AG04449 (cell line): ENCODE measurements around the gene ACP3.

Source experiments
- CTCF ChIA-PET: fragments of 350-600 bp; formaldehyde crosslinking; extraction: SDS; loops from one replicate; lab custom pipeline; 2021; ENCODE audit warnings: antibody characterized with exemption; lab: Yijun Ruan, JAX
- POLR2A ChIA-PET: fragments of 400-600, 350-600 bp; formaldehyde crosslinking; extraction: SDS; loops from one replicate; lab custom pipeline; 2020; ENCODE audit warnings: antibody characterized with exemption, inconsistent platforms; lab: Yijun Ruan, JAX
- DNase-seq: peaks from one replicate; pipeline ENCODE4 v3.0.0-alpha.2; 2010; ENCODE audit warnings: low read depth, low spot score
- H3K4me3 ChIP-seq: 2 replicates; pipeline ENCODE4 v1.5.1; 2011; ENCODE audit warnings: low read depth, mild to moderate bottlenecking, control low read depth, low read length
- TF ChIP-seq, protein P1 (sequence below): IDR thresholded peaks from one replicate; pipeline ENCODE4 v1.5.1; 2011; ENCODE audit warnings: mild to moderate bottlenecking, moderate library complexity, low read length, control low read depth, inconsistent platforms; ENCODE audit not compliant: insufficient read depth; ENCODE audit errors: missing control alignments

The ACP3 gene

DNA sequence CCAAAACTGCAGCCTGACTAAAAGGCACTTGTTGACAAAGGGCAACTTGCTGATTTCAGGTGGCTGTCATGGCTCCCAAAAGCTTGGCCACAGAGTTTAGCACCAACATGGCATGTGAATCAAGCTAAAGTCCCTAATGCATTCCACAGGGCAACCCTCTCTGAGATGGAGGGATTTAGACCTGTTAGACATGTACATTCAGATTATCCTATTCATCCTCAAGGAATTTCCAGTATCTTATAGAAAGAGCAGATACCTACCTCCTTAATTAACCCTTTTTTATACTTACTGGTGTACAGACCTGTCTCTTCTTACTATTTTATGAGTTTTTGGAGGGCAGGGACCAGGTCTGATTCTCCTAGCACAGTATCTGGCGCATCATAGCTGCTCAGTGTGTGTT is 31.3 kb downstream of the ACP3 start:
- CTCF ChIA-PET, result interaction anchor here (0.9 to 8.5 kb wide), 6 partner anchors 7 to 293 kb away, joined by 3 to 171 read pairs (median 6); no protein-coding TSS in a partner anchor
- POLR2A ChIA-PET, result no interaction called here
- TF ChIP-seq, protein P1, sequence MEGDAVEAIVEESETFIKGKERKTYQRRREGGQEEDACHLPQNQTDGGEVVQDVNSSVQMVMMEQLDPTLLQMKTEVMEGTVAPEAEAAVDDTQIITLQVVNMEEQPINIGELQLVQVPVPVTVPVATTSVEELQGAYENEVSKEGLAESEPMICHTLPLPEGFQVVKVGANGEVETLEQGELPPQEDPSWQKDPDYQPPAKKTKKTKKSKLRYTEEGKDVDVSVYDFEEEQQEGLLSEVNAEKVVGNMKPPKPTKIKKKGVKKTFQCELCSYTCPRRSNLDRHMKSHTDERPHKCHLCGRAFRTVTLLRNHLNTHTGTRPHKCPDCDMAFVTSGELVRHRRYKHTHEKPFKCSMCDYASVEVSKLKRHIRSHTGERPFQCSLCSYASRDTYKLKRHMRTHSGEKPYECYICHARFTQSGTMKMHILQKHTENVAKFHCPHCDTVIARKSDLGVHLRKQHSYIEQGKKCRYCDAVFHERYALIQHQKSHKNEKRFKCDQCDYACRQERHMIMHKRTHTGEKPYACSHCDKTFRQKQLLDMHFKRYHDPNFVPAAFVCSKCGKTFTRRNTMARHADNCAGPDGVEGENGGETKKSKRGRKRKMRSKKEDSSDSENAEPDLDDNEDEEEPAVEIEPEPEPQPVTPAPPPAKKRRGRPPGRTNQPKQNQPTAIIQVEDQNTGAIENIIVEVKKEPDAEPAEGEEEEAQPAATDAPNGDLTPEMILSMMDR, result no peak

GRCh38 chr3:132350814-132351213 is 33.6 kb downstream of the ACP3 start:
- H3K4me3 ChIP-seq, result no peak overlapping the region
- CTCF ChIA-PET, result interaction anchor here (0.8 to 8.5 kb wide), 9 partner anchors 9 to 292 kb away, joined by 3 to 171 read pairs (median 7); no protein-coding TSS in a partner anchor
- TF ChIP-seq, protein P1, result no peak
- DNase-seq, result no peak
- POLR2A ChIA-PET, result interaction anchor here (0.9 kb wide), 1 partner anchor 66 kb away, joined by 3 read pairs; the partner anchor contains the start of gene DNAJC13

More for the DNA sequence above, 31.3 kb downstream of the ACP3 start:
- DNase-seq, result no peak
- H3K4me3 ChIP-seq, result no peak overlapping the region

GRCh38 chr3:132351222-132351806 is 34.1 kb downstream of the ACP3 start:
- no peak overlapping the region for H3K4me3 ChIP-seq
- POLR2A ChIA-PET, result interaction anchor here (0.9 kb wide), 1 partner anchor 66 kb away, joined by 3 read pairs; the partner anchor contains the start of gene DNAJC13
- no peak for DNase-seq
- TF ChIP-seq, protein P1, result no peak
- CTCF ChIA-PET, result interaction anchor here (0.7 to 8.5 kb wide), 14 partner anchors 9 to 375 kb away, joined by 3 to 171 read pairs (median 4); no protein-coding TSS in a partner anchor

DNA sequence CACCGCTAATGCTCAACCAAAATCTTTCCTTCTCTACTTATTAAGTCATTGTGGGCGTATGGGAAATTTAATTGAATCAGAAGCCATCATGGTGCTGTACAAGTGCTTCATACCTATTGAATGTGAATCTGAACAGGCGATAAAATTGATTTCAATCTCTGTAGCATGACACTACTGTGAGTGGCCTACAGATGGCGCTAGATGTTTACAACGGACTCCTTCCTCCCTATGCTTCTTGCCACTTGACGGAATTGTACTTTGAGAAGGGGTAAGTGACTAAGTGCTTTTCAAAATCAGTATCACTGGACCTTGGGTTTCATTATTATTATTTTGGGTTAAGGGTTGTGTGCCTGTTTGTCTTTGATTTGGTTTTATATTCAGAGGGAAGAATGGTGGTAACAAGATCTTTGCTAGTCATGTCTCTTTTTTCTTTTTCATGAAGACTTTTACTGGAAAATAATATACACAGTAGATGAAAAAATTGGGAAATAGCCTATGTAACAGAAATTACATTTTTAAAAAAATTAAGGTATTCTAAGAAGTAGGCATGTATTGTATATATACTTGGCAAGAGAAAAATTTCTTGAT is 35.4 kb downstream of the ACP3 start:
- TF ChIP-seq, protein P1, result peak; percentile 75
- DNase-seq, result peak; percentile 12
- POLR2A ChIA-PET, result no interaction called here
- CTCF ChIA-PET, result interaction anchor here (0.6 to 8.5 kb wide), 16 partner anchors 11 to 290 kb away, joined by 3 to 171 read pairs (median 4); no protein-coding TSS in a partner anchor
- H3K4me3 ChIP-seq, result no peak overlapping the region

GRCh38 chr3:132354916-132355702 is 37.9 kb downstream of the ACP3 start:
- no peak for DNase-seq
- ChIA-PET CTCF (interaction anchor here (1.0 to 8.5 kb wide), 5 partner anchors 13 to 98 kb away, joined by 3 to 171 read pairs (median 17); no protein-coding TSS in a partner anchor), POLR2A (no interaction called here)
- TF ChIP-seq, protein P1, result no peak
- H3K4me3 ChIP-seq, result no peak overlapping the region
